CD8-positive, alpha-beta memory T cell (primary cell): ENCODE results near the gene GRIN1. TPM values are rescaled to one million over a fixed set of nuclear protein-coding genes. Genes with fewer than 3 reads are reported as not detected.

Experiments
- polyA plus RNA-seq: library from polyadenylated mRNA; unstranded; fragments of 300-500 nt; fragmentation: Illumina TruSeq; gene quantifications from one replicate; pipeline ENCODE4 v1.2.3, GENCODE V29; 2021
- total RNA-seq, 2 experiments: library from RNA; stranded (reverse); gene quantifications; one replicate each; pipeline ENCODE4 v1.2.3, GENCODE V29; 2021

Gene GRIN1
- total and polyA plus RNA-seq, 3 experiments from 2014 or later = not detected

Other genes starting within 250 kb of the GRIN1 start
Only the 30 nearest of the 31 such genes appear.
- gene C8G, start 193.9 kb upstream of the GRIN1 start, total RNA-seq = under 1 TPM in 1 of 2 experiments, not detected in 1; 0.96 TPM
- not detected for gene C8G, start 193.9 kb upstream of the GRIN1 start, polyA plus RNA-seq
- 1 to 10 TPM in 1 of 2 experiments, under 1 TPM in 1; 0.85 to 1.3 TPM for gene LCN12, start 186.9 kb upstream of the GRIN1 start, total RNA-seq
- not detected for gene LCN12, start 186.9 kb upstream of the GRIN1 start, polyA plus RNA-seq
- gene PTGDS, start 161.7 kb upstream of the GRIN1 start, total RNA-seq = under 1 TPM; 0.24 to 0.49 TPM
- 5.5 TPM for gene PTGDS, start 161.7 kb upstream of the GRIN1 start, polyA plus RNA-seq
- under 1 TPM; 0.20 to 0.22 TPM for gene LCNL1, start 156.2 kb upstream of the GRIN1 start, total RNA-seq
- gene LCNL1, start 156.2 kb upstream of the GRIN1 start, polyA plus RNA-seq = 0.16 TPM
- gene PAXX, start 146.7 kb upstream of the GRIN1 start, total RNA-seq = 10 to 100 TPM; 78.4 to 82.2 TPM
- gene PAXX, start 146.7 kb upstream of the GRIN1 start, polyA plus RNA-seq = 156 TPM
- gene CLIC3, start 142.6 kb upstream of the GRIN1 start, total RNA-seq = 1 to 10 TPM; 3.4 to 4.1 TPM
- gene CLIC3, start 142.6 kb upstream of the GRIN1 start, polyA plus RNA-seq = 52.1 TPM
- 10 to 100 TPM; 15.9 to 20.7 TPM for gene ABCA2, start 110.9 kb upstream of the GRIN1 start, total RNA-seq
- 20.2 TPM for gene ABCA2, start 110.9 kb upstream of the GRIN1 start, polyA plus RNA-seq
- under 1 TPM; 0.57 to 0.82 TPM for gene FUT7, start 107.1 kb upstream of the GRIN1 start, total RNA-seq
- 28.7 TPM for gene FUT7, start 107.1 kb upstream of the GRIN1 start, polyA plus RNA-seq
- gene NPDC1, start 93.0 kb upstream of the GRIN1 start, total RNA-seq = 10 to 100 TPM; 24.6 to 27.5 TPM
- 38.4 TPM for gene NPDC1, start 93.0 kb upstream of the GRIN1 start, polyA plus RNA-seq
- not detected for gene ENTPD2, start 85.1 kb upstream of the GRIN1 start, total RNA-seq
- not detected for gene ENTPD2, start 85.1 kb upstream of the GRIN1 start, polyA plus RNA-seq
- 10 to 100 TPM; 11.5 to 12.7 TPM for gene SAPCD2, start 68.6 kb upstream of the GRIN1 start, total RNA-seq
- 0.15 TPM for gene SAPCD2, start 68.6 kb upstream of the GRIN1 start, polyA plus RNA-seq
- 10 to 100 TPM; 15.3 to 15.5 TPM for gene UAP1L1, start 61.6 kb upstream of the GRIN1 start, total RNA-seq
- 4.6 TPM for gene UAP1L1, start 61.6 kb upstream of the GRIN1 start, polyA plus RNA-seq
- 10 to 100 TPM; 31.9 to 32.7 TPM for gene MAN1B1, start 52.2 kb upstream of the GRIN1 start, total RNA-seq
- 39.3 TPM for gene MAN1B1, start 52.2 kb upstream of the GRIN1 start, polyA plus RNA-seq
- 100 to 1,000 TPM; 294 to 308 TPM for gene DPP7, start 24.4 kb upstream of the GRIN1 start, total RNA-seq
- gene DPP7, start 24.4 kb upstream of the GRIN1 start, polyA plus RNA-seq = 158 TPM
- gene LRRC26, start 30.9 kb downstream of the GRIN1 start, total RNA-seq = not detected
- gene LRRC26, start 30.9 kb downstream of the GRIN1 start, polyA plus RNA-seq = not detected
- not detected for gene TMEM210, start 32.9 kb downstream of the GRIN1 start, total RNA-seq
- gene TMEM210, start 32.9 kb downstream of the GRIN1 start, polyA plus RNA-seq = not detected
- 10 to 100 TPM; 50.2 to 57.0 TPM for gene ANAPC2, start 49.4 kb downstream of the GRIN1 start, total RNA-seq
- 5.4 TPM for gene ANAPC2, start 49.4 kb downstream of the GRIN1 start, polyA plus RNA-seq
- gene SSNA1, start 49.5 kb downstream of the GRIN1 start, total RNA-seq = 100 to 1,000 TPM; 114 to 118 TPM
- gene SSNA1, start 49.5 kb downstream of the GRIN1 start, polyA plus RNA-seq = 138 TPM
- 10 to 100 TPM; 14.1 to 15.1 TPM for gene TPRN, start 61.6 kb downstream of the GRIN1 start, total RNA-seq
- 0.76 TPM for gene TPRN, start 61.6 kb downstream of the GRIN1 start, polyA plus RNA-seq
- gene TMEM203, start 66.5 kb downstream of the GRIN1 start, total RNA-seq = 10 to 100 TPM; 51.5 to 53.9 TPM
- 134 TPM for gene TMEM203, start 66.5 kb downstream of the GRIN1 start, polyA plus RNA-seq
- 10 to 100 TPM; 45.1 to 47.4 TPM for gene NDOR1, start 66.5 kb downstream of the GRIN1 start, total RNA-seq
- gene NDOR1, start 66.5 kb downstream of the GRIN1 start, polyA plus RNA-seq = 9.9 TPM
- 1 to 10 TPM; 2.7 to 3.3 TPM for gene RNF208, start 83.1 kb downstream of the GRIN1 start, total RNA-seq
- not detected for gene RNF208, start 83.1 kb downstream of the GRIN1 start, polyA plus RNA-seq
- gene CYSRT1, start 86.0 kb downstream of the GRIN1 start, total RNA-seq = under 1 TPM; 0.58 to 0.66 TPM
- 0.32 TPM for gene CYSRT1, start 86.0 kb downstream of the GRIN1 start, polyA plus RNA-seq
- gene RNF224, start 88.3 kb downstream of the GRIN1 start, total RNA-seq = not detected
- not detected for gene RNF224, start 88.3 kb downstream of the GRIN1 start, polyA plus RNA-seq
- not detected for gene SLC34A3, start 91.7 kb downstream of the GRIN1 start, total RNA-seq
- not detected for gene SLC34A3, start 91.7 kb downstream of the GRIN1 start, polyA plus RNA-seq
- 100 to 1,000 TPM; 322 to 331 TPM for gene TUBB4B, start 102.1 kb downstream of the GRIN1 start, total RNA-seq
- 64.6 TPM for gene TUBB4B, start 102.1 kb downstream of the GRIN1 start, polyA plus RNA-seq
- under 1 TPM; 0.27 to 0.28 TPM for gene STPG3, start 112.1 kb downstream of the GRIN1 start, total RNA-seq
- gene STPG3, start 112.1 kb downstream of the GRIN1 start, polyA plus RNA-seq = not detected
- 10 to 100 TPM; 67.5 to 72.0 TPM for gene NELFB, start 116.2 kb downstream of the GRIN1 start, total RNA-seq
- 34.8 TPM for gene NELFB, start 116.2 kb downstream of the GRIN1 start, polyA plus RNA-seq
- 1 to 10 TPM; 3.3 to 3.9 TPM for gene TOR4A, start 138.6 kb downstream of the GRIN1 start, total RNA-seq
- gene TOR4A, start 138.6 kb downstream of the GRIN1 start, polyA plus RNA-seq = 1.8 TPM
- 1 to 10 TPM; 1.9 to 2.3 TPM for gene NRARP, start 163.1 kb downstream of the GRIN1 start, total RNA-seq
- not detected for gene NRARP, start 163.1 kb downstream of the GRIN1 start, polyA plus RNA-seq